Right forelimb (tissue), 1 donor: ENCODE results near the gene CFAP65.

Experiments used
- DNase-seq: peaks from one replicate; pipeline ENCODE4 v3.0.0-alpha.2; 2018

Gene CFAP65

DNA sequence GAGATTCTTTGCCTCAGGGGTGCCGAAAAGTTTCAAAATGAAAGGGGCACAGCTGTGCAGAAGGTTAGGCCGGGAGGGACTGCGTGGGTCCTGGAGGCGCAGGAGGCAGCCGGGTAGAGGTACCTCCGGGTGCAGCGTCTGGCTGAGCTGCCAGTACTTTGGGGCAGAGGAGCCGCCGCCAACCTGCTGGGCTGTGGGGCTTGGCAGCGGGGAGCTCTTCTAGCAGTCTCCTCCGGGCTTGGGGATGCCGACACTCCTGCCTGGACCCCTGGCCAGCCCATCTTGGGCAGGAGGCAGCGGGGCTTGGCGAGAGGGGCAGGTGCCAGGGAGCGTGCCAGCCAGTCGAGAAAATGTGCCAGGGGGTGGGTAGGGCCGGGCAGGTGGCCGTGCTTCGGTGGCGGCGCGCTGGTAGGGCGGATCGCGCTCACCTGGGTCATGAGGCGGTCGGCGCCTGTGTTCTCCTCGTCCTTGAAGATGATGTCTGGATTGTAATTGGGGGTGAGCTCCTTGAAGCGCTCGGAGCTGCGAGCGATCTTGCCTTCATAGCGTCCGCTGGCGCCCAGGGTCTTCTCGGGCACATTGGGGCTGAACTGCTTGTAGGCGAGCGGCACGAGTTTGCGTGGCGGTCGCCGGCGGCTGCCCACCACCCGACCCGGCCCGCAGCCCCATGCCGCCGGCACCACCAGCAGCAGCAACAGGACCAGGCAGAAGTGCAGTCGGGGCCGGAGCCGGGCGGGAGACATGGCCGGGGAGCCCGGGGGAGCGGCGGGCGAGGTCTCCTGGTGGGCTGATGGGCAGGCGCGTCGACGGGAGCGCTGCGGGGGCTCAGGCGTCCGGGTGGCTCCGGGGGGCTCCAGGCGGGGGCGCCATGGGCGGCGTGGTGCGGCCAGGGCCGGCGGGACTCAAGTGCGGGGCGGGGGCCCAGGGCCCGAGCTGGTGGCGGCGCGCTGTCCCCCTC lies 18.7 kb upstream of the CFAP65 start:
- DNase-seq, result no peak

DNA sequence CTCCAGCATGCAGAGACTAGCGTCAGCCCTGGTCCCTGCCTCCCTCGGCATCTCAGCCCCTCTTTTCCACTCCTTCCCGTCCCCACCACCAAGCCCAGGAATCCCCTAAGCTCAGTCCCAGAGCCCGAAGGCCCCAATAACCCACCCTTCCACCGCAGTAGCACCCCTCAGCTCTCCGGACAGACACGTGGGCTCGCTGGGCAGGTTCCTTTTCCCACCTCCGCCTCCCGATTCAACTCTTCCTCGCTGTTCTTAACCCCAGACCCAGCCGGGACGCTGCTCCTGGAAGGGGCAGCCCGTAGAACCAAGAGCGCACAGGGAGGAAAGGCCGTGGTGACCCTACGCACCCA lies 18.0 kb upstream of the CFAP65 start:
- no peak for DNase-seq

GRCh38 chr2:219058541-219059374 lies 17.4 kb upstream of the CFAP65 start:
- DNase-seq, result peak; percentile 47

DNA sequence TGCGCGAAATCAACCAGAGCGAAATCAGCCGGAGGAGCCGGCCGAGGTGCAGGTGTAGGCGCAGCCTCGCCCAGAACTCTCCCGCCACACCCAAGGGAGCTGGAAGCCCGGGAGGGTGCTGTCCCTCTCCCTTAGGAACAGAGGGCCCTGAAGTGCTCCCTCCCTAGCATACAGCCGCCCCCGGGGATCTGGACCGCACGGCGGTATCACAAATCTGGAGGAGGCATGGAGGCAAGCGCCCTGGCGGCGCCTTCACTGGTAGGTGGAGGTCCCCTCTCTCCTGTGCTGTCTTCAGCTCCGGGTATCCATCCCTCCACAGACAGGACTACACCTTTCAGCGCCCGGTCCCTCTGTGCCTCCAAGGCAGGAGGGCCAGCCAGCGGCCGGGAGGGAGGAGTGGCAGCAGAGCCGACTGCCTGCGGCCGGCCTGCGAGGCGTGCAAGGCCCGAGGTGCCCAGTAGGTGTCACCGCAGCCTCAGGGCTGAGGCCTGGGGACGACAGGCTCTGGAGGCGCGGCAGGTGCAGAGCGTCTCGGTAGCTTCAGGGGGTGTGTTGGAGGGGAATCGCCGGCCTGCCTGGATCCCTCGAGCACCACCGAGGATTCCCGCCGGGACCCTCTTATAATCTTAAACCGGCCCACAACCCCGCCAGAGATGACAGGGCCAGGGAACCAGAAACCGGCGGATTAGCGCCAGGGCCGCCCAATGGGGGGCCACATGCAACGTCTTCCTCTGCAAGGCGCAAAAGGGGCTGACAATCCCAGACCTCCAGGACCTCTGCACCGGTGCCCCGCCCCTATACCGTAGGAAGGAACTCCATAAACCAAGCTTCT lies 16.6 kb upstream of the CFAP65 start:
- peak; percentile 81 for DNase-seq

DNA sequence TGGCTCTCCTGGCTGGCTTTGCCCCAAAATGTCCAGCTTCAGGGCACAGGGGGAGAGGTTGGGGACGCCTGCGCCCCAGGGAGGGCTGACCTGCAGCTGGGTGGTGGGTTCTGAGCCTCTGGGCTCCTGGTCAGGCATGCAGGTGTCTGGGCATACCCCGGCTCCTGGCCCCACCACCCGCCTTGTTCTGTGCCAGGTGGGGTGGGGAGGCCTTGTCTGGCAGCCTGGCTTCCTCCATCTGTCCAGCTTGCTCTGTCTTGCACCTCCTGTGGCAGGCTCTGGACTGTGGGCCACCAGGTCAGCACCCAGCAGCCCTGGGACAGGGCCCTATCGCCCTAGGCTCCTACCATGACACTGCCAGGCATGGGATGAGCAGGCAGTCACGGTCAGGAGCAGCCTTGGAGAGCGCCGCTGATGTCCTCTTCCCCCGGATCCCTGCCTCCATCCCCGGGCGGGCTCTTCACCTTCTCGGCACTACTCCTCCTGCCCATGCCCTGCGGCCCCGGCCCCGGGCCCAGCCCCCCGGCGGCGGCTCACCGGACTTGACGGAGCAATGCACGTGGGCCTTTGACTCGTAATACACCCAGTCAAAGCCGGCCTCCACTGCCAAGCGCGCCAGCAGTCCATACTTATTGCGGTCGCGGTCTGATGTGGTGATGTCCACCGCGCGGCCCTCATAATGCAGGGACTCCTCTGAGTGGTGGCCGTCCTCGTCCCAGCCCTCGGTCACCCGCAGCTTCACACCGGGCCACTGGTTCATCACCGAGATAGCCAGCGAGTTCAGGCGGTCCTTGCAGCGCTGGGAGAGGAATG lies 15.8 kb upstream of the CFAP65 start:
- DNase-seq, result no peak

GRCh38 chr2:219056176-219056895 lies 15.0 kb upstream of the CFAP65 start:
- no peak for DNase-seq

GRCh38 chr2:219054956-219055903 lies 13.9 kb upstream of the CFAP65 start:
- DNase-seq, result no peak

- DNase-seq, result no peak
Measured at GRCh38 chr2:219049282-219049681, 8.0 kb upstream of the CFAP65 start.

- peak; percentile 70 for DNase-seq
Measured at GRCh38 chr2:219045937-219046550, 4.7 kb upstream of the CFAP65 start.

DNA sequence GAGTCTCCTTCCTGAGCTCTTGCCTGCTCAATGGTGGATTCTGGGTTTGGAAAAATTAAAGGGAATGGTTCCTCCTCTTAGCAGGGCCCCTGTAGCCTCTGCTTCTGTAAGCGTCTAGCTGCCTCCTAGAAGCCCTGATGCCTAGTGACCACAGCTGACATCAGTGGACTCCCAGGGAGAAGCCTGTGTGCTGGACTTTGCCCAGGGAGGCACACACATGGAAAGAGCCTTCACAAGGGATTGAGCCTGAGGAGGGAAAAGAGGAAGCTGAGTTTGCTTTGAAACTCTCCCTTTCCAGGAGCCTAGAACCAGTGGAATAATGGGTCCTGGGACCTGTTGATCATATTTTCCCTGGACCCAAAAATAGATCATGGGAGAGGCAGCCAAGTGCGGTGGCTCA lies 1.4 kb upstream of the CFAP65 start:
- DNase-seq, result no peak

DNA sequence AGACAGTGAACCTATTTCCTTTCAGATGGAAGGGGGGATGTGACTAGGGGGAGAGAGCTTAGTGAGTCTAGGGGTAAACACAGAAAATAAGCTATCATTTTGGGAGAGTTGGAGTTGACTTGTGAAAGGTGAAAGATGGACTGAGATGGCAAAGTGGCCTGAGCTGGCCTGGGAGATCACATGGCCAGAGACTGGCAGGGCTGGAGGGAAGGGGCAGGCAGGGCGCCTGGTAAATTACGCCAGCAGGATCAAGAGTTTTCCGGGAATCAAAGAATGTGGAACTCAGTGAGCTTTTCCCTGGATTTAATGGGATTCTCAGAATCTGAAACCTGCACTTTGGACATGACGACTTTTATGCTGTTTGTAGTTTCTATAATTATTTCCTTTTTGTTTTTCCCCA lies 841 bp upstream of the CFAP65 start:
- no peak for DNase-seq

DNA sequence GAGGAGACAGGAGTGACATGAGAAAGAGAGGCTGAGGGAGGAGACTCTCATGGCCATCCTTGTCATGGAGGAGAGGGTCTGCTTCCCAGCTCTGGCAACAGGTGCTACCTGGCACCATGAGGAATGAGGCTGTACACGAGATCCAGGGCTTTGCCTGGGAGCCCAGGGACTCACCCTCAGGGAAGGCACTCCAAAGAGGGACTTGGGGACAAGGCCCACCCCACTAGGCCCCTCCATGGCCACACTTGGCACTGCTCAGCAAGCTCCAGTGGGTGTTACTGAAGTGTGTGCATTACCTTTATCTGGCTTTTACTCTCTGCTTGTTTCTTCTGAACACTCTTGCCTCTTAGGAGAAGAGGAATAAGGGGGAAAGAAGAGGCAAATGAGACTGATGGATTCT lies 2.7 kb downstream of the CFAP65 start:
- no peak for DNase-seq

DNA sequence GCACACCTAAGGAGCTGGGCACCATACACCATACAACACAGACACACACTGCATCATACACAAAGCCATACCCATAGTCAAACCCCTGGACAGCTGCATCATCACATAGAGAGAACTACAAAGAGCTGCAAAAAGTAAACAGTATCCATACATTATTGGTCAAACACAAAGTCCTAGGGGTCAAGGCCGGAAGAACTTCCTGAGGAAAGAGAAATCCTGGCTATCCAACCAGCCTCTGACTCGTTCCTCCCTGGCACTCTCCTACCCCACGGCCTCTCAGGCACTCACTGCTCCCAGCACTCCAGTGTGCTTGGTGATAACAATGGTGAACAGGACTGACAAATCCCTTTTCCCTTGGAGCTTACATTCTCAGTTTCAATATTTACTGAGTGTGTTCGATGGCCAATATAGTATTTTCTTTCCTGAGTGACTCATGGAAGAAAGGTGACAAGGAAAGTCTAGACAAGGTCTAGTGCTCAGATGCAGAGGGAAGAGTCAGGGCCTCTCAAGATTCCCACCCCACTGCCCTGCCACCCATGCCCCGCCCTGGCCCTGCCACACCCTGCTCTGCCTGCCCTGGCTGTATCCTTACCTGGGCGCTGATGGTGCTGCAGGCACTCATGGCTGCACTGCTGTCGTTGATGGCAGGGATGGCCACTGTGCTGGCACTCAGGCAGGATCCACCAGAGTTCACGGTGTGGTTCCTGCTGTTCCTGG lies 3.4 kb downstream of the CFAP65 start:
- DNase-seq, result no peak

DNA sequence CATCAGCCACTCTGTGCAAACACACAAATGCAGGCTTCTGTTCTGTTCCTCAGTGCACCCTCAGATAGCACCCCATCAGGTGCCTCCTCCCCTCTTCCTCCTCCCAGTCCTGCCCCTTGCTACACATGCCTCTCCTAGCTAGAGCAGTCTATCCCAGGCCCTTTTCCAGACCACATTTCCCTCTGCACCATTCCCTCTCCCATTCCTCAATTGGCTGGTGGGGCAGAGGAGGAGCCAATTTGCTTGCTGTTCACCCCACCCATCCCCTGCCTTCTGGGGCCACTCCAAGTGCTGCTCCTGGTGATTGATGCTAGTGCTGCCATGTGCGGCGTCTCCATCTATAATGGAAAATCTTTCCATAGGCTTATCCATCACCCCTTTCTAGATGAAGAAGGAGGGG lies 5.4 kb downstream of the CFAP65 start:
- no peak for DNase-seq

DNA sequence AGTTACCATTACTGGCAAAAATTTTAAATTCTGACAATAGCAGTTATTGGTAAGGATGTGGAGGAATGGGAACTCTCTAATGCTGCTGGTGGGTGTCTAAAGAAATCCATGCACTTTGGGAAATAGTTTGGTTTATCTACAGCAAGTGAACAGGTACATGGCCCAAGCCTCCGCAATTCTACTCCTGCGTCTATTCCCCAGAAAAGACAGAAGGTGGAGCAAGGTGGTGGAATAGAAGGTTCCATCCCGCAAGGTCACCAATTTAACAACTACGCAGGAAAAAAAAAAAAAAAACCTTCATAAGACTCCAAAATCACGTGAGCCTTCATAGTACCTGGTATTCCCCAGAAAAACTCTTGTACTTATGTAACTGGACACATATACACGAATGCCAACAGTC lies 6.5 kb downstream of the CFAP65 start:
- DNase-seq, result no peak

GRCh38 chr2:219032051-219032745 lies 9.1 kb downstream of the CFAP65 start:
- DNase-seq, result no peak

GRCh38 chr2:219031005-219031738 lies 10.1 kb downstream of the CFAP65 start:
- no peak for DNase-seq
